KBM-7 (cell line): Measurements from ENCODE around the gene PCDHA5.

ENCODE experiments used
- DNase-seq: peaks from one replicate; pipeline ENCODE4 v3.0.0-alpha.2; 2015
- in situ Hi-C: fragments of 300-500 bp; cut with MboI; formaldehyde crosslinking; loops from 2 replicates; pipeline ENCODE4 v1.14.3; 2020; ENCODE audit warnings: low sequenced_read_pairs, low pct_unique_long_range_greater_than_20kb, mixed read lengths

Gene PCDHA5

DNA sequence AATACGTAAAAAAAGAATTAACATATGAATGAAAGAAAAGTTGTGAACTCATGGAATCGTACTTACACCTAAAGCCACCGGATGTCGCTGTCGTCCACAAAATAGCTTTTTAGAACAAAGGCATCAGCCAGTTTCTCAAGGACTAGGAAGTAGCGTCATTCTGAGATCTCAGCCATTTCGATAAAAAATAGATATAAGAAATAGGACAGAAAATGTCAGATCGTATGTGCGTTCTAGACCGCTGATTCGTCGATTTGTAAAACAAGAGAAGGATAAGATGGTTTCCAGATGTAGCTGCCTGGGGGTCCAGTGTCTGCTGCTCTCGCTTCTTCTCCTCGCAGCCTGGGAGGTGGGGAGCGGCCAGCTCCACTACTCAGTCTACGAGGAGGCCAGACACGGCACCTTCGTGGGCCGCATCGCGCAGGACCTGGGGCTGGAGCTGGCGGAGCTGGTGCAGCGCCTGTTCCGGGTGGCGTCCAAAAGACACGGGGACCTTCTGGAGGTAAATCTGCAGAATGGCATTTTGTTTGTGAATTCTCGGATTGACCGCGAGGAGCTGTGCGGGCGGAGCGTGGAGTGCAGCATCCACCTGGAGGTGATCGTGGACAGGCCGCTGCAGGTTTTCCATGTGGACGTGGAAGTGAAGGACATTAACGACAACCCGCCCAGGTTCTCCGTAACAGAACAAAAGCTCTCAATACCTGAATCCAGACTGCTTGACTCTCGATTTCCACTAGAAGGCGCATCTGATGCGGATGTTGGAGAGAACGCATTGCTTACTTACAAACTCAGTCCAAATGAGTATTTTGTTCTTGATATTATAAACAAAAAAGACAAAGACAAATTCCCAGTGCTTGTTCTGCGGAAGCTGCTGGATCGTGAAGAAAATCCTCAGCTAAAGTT lies 34.6 kb downstream of the PCDHA5 start, which contains the start of gene PCDHA10:
TSS of gene PCDHA10 (plus strand) at position 126 of the 903 bp plus-strand sequence. CDS start at position 278, 152 bp downstream.
- in situ Hi-C loops = loop anchor here (25.0 kb wide), 1 partner anchor 181 kb away; no protein-coding TSS in a partner anchor

DNA sequence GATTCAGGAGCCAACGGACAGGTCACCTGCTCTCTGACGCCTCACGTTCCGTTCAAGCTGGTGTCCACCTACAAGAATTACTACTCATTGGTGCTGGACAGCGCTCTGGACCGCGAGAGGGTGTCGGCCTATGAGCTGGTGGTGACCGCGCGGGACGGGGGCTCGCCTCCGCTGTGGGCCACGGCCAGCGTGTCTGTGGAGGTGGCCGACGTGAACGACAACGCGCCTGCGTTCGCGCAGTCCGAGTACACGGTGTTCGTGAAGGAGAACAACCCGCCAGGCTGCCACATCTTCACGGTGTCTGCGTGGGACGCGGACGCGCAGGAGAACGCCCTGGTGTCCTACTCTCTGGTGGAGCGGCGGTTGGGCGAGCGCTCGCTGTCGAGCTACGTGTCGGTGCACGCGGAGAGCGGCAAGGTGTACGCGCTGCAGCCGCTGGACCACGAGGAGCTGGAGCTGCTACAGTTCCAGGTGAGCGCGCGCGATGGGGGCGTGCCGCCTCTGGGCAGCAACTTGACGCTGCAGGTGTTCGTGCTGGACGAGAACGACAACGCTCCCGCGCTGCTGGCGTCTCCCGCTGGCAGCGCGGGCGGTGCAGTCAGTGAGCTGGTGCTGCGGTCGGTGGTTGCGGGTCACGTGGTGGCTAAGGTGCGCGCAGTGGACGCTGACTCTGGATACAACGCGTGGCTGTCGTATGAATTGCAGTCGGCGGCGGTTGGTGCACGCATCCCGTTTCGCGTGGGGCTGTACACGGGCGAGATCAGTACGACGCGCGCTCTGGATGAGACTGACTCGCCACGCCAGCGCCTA lies 36.0 kb downstream of the PCDHA5 start:
- in situ Hi-C loops = loop anchor here (25.0 kb wide), 1 partner anchor 180 kb away; no protein-coding TSS in a partner anchor
- DNase-seq = no peak

More for the DNA sequence above, 34.6 kb downstream of the PCDHA5 start, which contains the start of gene PCDHA10:
- DNase-seq = peak; percentile 18

DNA sequence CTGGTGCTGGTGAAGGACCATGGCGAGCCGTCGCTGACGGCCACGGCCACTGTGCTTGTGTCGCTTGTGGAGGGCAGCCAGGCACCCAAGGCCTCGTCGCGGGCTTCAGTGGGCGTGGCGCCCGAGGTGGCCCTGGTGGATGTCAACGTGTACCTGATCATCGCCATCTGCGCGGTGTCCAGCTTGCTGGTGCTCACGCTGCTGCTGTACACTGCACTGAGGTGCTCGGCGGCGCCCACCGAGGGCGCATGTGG lies 36.5 kb downstream of the PCDHA5 start:
- no peak for DNase-seq
- in situ Hi-C loops = loop anchor here (25.0 kb wide), 1 partner anchor 179 kb away; no protein-coding TSS in a partner anchor

DNA sequence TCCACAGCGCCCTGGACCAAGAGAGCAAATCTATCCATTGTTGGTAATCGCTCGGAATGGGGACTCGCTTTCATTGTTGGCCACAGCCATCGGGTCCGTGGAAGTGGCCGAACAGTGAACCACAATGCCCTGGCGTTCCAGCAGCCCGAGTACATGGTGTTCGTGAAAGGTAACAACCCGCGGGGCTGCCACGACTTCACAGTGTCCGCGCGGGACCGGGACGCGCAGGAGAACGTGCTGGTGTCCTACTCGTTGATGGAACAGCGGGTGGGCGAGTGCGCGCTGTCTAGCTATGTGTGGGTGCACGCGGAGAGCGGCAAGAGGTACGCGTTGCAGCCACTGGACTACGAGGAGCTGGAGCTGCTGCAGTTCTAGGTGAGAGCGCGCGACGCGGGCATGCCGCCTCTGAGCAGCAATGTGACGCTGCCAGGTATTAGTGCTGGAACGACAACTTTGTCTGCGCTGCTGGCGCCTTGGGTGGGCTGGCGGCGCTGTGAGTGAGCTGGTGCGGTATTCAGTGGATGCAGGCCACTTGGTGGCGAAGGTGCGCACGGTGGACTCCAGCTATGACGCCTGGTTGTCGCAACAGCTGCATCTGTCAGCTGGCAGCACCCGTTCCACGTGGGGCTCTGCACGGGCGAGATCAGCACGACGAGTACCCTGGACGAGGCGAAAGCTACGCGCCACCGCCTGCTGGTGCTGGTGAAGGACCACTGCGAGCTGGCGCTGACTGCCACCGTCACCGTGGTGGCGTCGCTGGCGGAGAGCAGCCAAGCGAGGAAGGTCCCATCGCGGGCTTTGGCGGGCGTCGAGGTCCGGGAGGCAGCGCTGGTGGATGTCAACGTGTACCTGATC lies 41.3 kb downstream of the PCDHA5 start:
- in situ Hi-C loops = loop anchor here (25.0 kb wide), 1 partner anchor 175 kb away; no protein-coding TSS in a partner anchor
- no peak for DNase-seq

DNA sequence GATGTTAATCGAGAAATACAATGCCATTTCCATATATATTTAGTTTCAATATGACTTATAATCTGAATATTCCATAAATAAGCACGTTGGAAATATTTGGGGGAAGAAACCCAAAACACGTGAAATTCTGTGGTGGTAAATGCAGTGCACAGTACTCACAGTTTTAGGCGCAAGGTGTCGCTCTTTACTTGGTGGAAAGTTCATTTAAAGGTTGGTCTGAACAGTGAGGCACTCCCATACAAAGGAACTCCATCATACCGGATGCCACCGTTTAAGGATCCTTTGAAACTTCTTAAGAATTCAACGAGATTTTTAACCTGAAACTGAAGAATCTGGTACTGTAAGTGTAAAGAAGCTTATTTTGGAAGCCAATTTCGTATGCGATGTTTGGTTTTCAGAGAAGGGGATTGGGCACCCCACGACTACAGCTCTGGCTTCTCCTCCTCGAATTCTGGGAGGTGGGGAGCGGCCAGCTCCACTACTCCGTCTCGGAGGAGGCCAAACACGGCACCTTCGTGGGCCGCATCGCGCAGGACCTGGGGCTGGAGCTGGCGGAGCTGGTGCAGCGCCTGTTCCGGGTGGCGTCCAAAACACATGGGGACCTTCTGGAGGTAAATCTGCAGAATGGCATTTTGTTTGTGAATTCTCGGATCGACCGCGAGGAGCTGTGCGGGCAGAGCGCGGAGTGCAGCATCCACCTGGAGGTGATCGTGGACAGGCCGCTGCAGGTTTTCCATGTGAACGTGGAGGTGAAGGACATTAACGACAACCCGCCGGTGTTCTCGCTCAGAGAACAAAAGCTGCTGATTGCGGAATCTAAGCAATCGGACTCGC lies 47.5 kb downstream of the PCDHA5 start, which contains the start of gene PCDHA11:
TSS of gene PCDHA11 (plus strand) at position 237 of the 834 bp plus-strand sequence. CDS start at position 384, 147 bp downstream.
- in situ Hi-C loops = loop anchor here (25.0 kb wide), 1 partner anchor 168 kb away; no protein-coding TSS in a partner anchor
- DNase-seq = peak; percentile 50

DNA sequence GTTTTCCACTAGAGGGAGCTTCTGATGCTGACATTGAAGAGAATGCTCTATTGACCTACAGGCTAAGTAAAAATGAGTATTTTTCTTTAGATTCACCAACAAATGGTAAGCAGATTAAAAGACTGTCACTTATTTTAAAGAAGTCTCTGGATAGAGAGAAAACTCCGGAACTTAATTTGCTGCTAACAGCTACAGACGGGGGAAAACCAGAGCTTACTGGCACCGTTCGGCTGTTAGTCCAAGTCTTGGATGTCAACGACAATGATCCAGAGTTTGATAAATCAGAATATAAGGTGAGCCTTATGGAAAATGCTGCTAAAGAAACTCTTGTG lies 48.1 kb downstream of the PCDHA5 start:
- in situ Hi-C loops = loop anchor here (25.0 kb wide), 1 partner anchor 168 kb away; no protein-coding TSS in a partner anchor
- no peak for DNase-seq

DNA sequence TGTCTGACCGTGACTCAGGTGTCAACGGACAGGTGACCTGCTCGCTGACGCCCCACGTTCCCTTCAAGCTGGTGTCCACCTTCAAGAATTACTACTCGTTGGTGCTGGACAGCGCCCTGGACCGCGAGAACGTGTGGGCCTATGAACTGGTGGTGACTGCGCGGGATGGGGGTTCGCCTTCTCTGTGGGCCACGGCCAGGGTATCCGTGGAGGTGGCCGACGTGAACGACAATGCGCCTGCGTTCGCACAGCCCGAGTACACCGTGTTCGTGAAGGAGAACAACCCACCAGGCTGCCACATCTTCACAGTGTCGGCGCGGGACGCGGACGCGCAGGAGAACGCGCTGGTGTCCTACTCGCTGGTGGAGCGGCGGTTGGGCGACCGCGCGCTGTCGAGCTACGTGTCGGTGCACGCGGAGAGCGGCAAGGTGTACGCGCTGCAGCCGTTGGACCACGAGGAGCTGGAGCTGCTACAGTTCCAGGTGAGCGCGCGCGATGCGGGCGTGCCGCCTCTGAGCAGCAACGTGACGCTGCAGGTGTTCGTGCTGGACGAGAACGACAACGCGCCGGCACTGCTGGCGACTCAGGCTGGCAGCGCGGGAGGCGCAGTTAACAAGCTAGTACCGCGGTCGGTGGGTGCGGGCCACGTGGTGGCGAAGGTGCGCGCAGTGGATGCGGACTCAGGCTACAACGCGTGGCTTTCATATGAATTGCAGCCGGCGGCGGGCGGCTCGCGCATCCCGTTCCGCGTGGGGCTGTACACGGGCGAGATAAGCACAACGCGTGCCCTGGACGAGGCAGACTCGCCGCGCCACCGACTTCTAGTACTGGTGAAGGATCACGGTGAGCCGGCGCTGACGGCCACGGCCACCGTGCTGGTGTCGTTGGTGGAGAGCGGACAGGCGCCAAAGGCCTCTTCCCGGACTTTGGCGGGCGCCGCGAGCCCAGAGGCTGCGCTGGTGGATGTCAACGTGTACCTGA lies 49.1 kb downstream of the PCDHA5 start:
- in situ Hi-C loops = loop anchor here (25.0 kb wide), 1 partner anchor 167 kb away; no protein-coding TSS in a partner anchor
- no peak for DNase-seq
